ENCODE measurements around the gene C6orf62.
A peak's percentile ranks its signal among the peaks of the same experiment; 100 is the strongest.
"Not testable (repeated sequence)": the region's sequence is repeated elsewhere in the genome, so short reads cannot be mapped to it uniquely, and the experiment has no call there.

C6orf62 gene

DNA sequence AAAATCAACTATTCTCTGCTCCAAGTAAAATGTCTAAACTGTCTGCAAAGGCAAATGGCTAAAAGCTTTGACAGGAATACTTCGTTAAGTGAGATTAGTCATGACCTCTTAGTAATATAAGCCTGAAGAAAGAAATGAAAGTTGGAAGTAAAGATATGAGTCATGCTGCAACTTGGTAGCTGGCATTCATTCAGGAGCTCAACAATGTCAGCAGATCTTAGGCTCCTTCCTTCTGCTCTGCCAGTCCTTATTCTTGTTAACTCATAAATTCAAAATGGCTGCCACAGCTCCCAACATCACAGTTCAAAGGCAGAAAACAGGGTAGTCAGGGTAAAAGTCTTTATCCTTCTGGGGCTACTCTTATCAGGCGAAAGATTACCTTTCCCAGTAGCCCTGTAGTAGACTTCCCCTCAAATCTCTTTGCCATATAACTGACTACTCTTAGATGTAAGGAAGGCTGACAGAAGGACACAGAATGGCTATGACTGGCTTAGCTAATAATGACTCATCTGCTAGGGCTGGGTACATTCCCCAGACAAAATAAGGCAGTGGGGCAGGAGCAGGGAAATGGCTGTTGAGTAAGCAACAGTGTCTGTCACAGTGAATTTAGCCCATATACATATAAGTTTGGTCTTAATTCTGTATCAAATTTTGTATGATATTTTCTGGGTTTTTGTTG, 24.4 kb upstream of the C6orf62 start:
- DNase-seq (ENCODE audit: low read depth in 2 of 2): peak; percentile 15 to 18

DNA sequence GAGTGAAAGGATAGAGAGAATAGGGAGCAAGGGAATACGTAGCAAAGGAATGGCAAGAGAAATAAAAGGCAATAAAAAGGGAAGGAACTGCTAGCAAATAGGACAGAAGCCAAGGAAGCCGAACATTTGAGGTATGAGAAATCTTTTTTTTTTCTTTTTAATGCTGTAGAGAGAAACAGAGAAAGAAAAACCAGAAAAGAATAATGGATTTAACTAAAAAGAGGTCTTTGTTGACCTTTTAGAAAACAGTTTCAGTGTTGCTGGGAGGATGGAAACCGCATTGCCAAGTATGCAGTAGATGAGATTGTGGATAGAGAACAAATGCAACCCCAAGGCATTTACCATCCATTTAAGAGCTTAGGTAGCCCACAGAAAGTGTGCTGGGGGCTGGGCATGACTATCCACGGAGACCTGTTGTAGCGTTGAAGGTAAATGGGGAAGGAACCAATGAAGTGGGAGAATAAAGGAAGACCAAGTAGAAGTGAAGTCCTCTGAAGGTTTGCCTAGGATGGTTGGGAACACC, 23.3 kb upstream of the C6orf62 start:
- no peak for DNase-seq (ENCODE audit: low read depth in 2 of 2)

DNA sequence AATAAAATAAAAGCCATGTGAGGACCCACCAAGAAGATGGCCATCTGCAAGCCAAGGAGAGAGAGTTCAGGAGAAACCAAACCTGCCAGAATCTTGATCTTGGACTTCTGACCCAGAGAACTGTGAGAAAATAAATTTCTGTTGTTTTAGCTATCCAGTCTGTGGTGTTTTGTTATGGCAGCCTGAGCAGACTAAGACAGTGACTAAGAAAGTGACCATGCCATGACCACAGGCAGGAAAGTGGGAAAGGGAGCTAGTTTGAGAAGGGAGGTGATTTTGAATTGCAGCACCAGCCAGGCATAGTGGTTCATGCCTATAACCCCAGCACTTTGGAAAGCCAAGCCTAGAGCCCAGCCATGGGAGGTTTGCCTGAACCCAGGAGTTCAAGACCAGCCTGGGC, 21.9 kb upstream of the C6orf62 start:
- no peak for DNase-seq (ENCODE audit: low read depth in 2 of 2)

DNA sequence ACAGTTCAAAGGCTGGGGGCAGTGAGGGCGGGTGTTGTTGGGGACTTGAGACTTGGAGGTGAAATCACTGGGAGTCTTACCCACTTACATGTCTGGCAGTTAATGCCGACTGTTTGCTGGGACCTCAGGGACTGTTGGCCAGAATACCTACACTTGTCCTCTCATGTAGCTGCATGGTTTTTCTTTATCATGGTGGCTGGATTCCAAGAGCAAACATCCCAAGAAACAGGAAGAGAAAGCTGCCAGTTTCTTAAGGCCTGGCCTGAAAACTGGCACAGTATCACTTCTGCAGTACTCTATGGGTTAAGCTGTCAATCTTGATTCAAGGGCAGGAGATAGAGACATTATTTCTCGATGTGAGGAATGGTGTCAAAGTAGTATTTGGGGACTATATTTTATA, 19.8 kb upstream of the C6orf62 start:
- no peak for DNase-seq (ENCODE audit: low read depth in 2 of 2)

- not testable (repeated sequence) for DNase-seq (ENCODE audit: low read depth in 2 of 2)
Measured at GRCh38 chr6:24734710-24735109, 15.8 kb upstream of the C6orf62 start.

- no peak for DNase-seq (ENCODE audit: low read depth in 2 of 2)
Measured at GRCh38 chr6:24734166-24734565, 15.2 kb upstream of the C6orf62 start.

- DNase-seq (ENCODE audit: low read depth in 2 of 2): not testable (repeated sequence)
Measured at GRCh38 chr6:24731456-24732134, 12.6 kb upstream of the C6orf62 start.

DNA sequence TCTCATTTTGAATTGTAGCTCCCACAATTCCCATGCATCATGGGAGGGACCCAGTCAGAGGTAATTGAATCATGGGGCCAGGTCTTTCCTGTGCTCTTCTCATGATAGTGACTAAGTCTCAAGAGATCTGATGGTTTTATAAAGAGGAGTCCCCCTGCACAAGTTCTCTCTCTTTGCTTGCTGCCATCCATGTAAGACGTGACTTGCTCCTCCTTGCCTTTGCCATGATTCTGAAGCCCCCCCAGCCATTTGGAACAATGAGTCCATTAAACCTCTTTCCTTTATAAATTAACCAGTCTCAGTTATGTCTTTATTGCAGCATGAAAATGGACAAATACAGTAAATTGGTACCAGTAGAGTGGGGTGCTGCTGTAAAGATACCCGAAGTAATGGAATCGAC, 11.7 kb upstream of the C6orf62 start:
- DNase-seq (ENCODE audit: low read depth in 2 of 2): not testable (repeated sequence)

GRCh38 chr6:24723270-24723669, 4.3 kb upstream of the C6orf62 start:
- no peak for DNase-seq (ENCODE audit: low read depth in 2 of 2)

DNA sequence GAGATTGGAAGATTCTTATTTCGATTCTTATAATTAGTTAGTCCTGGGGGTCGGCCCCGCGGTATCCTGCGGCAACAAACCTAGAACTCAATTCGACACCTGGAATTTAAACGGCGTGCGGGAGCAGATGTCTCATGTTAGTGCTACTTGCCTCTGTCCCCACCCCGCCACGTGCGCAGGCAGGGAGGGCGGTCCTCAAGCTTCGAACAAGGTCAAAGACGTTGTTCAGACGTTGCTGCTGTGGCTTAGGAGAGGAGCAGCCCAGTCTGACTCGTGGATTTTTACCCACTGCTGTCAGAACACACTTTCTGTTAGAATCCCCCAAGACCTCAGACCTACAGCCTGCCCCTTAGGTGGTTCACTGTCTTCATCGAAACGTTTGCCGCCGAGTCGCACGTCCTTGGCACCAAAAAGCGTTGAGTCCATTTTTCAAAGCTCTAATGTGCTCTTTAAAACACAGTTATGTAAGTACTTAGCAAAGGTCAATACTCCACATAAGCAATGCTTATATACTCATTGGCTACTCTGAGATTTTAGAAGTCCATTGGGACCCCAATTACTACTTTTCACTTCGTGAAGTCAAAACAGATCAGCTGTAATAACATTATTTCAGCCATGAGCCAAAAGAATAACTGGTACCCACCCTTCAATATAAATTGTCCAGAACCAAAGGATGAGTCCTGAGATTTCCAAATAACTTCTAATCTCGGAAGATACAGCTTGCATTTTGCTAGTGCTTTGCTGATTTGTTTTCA, 2.7 kb upstream of the C6orf62 start:
- DNase-seq (ENCODE audit: low read depth in 2 of 2): no peak

DNA sequence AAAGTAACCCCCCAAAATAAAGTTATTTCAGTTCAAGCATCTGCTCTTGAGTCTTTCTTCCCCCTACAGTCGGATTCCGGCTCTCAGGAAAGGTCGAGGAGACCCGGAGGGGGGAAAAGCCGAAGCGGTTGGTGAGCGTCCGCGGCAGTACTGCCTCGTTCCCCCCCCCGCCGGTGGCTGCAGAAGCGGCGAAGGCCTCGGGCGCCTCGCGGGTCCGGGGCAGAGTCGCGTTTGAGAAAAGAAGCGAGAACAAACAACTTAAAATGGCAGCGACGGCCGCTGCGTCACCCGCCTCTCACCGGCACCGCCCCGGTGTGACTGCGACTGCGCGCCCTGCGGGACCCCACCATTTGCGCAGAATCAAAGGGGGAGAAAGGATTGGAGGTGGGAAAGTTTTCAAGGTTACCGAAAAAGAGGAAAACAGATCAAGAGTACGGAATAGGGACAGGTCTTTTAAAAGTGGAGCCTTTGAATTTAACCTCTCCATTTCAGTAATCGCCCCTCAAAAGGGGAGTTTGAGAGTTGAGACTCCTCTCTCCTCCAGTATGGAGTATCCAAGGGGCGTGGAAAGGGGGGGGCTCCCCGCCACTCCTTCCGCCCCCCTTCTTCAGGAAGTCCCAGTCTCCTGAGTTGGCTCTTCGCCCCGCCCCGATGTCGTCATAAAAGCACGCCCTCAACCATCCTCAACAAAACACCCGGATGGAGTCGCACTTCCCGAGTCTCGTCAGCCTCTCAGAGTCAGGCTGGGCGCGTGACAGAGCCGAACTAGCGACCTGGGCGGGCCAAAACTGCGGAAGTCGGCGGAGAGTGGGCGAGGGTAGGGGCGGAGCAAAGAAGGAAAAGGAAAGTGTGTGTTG, 1.9 kb upstream of the C6orf62 start:
- peak; percentile 99 to 100 for DNase-seq (ENCODE audit: low read depth in 2 of 2)

DNA sequence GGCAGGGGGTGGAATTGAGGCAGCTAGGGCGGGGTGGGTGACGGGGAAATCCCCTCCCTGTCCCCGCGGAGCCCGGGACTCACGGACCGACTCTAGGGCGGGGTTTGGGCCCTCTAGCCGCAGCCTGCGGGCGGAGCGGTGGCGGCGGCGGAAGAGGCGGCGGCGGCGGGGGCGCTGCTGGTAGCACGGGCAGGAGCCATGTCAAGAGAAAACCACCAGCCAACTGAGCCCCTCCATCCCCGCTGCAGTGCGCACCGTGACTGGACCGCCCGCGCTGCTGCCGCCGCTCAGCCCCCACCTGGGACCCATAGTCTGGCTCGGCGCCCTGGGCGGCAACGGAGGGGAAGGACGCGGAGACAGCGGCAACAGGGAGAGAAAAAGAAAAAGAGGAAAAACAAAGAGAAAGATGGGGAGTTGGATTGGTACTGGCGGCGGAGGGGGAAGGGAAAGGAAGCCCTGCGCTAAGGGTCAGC, 1.2 kb upstream of the C6orf62 start:
- peak; percentile 63 to 67 for DNase-seq (ENCODE audit: low read depth in 2 of 2)

GRCh38 chr6:24718449-24719124, 367 bp downstream of the C6orf62 start:
- DNase-seq (ENCODE audit: low read depth in 2 of 2): no peak

DNA sequence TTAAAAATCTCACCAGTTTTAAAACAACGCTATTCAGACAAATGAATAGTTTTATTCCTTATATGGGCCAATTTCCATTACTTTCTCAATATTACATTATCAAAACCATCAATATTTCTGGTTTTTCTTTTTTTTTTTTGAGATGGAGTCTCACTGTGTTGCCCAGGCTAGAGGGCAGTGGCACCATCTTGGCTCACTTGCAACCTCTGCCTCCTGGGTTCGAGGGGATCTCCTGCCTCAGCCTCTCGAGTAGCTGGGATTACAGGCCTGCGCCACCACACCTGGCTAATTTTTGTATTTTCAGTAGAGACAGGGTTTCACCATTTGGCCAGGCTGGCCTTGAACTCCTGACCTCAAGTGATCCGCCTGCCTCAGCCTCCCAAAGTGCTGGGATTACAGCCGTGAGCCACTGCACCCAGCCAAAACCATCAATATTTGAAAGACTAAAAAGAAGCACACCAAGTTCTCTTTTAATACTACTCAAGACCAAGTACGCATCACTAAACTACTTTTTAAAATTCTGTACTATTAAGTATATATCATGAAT, 2.3 kb downstream of the C6orf62 start:
- not testable (repeated sequence) for DNase-seq (ENCODE audit: low read depth in 2 of 2)

DNA sequence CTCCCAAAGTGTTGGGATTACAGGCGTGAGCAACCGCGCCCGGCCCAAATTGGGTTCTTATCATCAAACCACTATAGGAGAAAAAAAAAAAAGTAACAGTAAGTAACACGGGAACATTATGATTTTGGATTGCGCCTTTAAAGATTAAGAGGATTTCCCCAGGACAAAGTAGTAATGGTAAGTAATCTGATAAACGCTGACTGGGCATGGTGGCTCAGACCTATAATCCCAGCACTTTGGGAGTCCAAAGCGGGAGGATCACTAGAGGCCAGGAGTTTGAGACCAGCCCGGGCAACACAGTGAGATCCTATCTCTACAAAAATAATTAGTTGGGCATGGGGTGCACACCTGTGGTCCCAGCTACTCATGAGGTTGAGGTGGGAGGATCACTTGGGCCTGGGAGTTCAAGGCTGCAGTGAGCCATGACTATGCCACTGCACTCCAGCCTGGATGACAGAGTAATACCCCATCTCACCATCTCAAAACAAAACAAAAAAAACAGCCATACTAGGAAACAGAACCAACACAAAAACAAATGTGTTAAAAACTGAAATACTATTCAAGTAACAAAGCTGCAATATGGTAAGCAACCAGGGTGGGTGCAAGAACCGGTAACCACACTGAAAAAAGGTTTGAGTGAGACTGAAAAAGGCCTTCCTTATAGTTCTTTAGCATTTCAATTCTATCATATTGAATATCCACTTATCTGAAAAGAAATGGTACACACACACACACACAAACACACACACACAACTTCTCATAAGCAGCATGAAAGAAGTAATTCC, 8.2 kb downstream of the C6orf62 start:
- DNase-seq (ENCODE audit: low read depth in 2 of 2): no peak

GRCh38 chr6:24709014-24709711, 9.8 kb downstream of the C6orf62 start:
- no peak for DNase-seq (ENCODE audit: low read depth in 2 of 2)

GRCh38 chr6:24708612-24709011, 10.3 kb downstream of the C6orf62 start:
- no peak for DNase-seq (ENCODE audit: low read depth in 2 of 2)

DNA sequence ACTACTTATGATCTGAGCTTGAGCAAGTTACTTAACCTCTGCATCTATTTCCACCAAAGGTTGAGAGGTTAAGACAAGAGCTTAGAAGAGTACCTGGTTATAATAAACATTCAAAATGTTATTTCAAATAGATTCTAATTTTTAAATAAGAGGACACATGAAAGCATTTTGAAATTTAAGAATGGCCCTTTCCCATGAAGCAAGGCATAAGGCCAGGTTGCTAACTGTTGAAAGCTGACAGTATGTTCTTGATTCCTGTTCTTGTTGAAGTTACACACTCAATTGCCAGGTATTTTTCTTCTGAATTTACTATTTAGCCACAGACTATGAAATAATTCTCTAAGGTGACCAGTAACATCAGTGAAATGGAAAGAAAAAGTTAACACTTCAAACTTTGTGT, 14.5 kb downstream of the C6orf62 start:
- no peak for DNase-seq (ENCODE audit: low read depth in 2 of 2)

DNA sequence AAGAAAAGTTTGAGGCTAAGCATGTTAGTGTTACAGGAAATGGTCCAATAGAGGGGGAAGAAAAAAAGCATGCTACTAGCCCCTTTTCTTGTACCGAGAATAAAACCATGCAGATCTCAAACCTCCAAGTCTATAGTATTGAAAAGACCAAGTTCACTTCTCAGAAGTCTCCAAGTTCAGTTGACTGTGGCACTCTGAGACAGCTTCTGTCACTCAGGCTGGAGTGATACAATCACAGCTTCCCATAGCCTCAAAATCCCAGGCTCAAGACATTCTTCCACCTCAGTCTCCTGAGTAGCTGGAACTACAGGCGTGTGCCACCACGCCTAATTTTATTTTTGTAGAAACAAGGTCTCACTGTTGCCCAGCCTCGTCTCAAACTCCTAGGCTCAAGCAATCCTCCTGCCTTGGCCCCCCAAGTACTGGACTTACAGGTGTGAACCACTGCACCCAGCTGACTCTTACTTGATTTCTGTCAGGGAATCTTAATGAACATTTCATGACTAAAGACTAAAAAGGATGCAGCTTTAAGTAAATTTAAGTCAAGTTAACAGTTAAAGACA, 16.2 kb downstream of the C6orf62 start:
- no peak for DNase-seq (ENCODE audit: low read depth in 2 of 2)
